AG04450 (cell line): ENCODE data around the gene BRCA1. TPM values are rescaled to one million over a fixed set of nuclear protein-coding genes. Genes with fewer than 3 reads are reported as not detected.

Experiments
- CTCF ChIA-PET: fragments of 300-600, 350-600 bp; formaldehyde crosslinking; extraction: SDS; loops from one replicate; lab custom pipeline; 2022; ENCODE audit warnings: antibody characterized with exemption, inconsistent platforms; lab: Charles Lee
- POLR2A ChIA-PET: fragments of 350-600 bp; formaldehyde crosslinking; extraction: SDS; loops from one replicate; lab custom pipeline; 2021; ENCODE audit warnings: antibody characterized with exemption, inconsistent platforms; lab: Yijun Ruan, JAX
- DNase-seq: peaks from one replicate; pipeline ENCODE4 v3.0.0-alpha.2; 2011; ENCODE audit warnings: low read depth, low spot score
- H3K27ac ChIP-seq: one replicate; pipeline ENCODE4 v1.5.1; 2012; ENCODE audit warnings: low read depth, low read length, control low read depth
- H3K27me3 ChIP-seq: one replicate; pipeline ENCODE4 v1.6.0; 2012; ENCODE audit warnings: low read length; ENCODE audit not compliant: control insufficient read depth, insufficient read depth
- H3K4me3 ChIP-seq: 2 replicates; pipeline ENCODE4 v1.5.1; 2011; ENCODE audit warnings: mild to moderate bottlenecking, low read depth, low read length, control low read depth
- H3K9me3 ChIP-seq: 2 replicates; pipeline ENCODE4 v1.5.1; 2012; ENCODE audit warnings: low read length; ENCODE audit not compliant: control insufficient read depth, insufficient read depth
- CTCF ChIP-seq: IDR thresholded peaks from 2 replicates; pipeline ENCODE4 v1.5.1; 2011; ENCODE audit warnings: low read depth, low read length, control low read depth, inconsistent platforms
- polyA plus RNA-seq: library from polyadenylated mRNA; depleted of rRNA; stranded (reverse); fragments of >200 nt; gene quantifications from 2 replicates; pipeline ENCODE4 v1.2.3, GENCODE V29; 2011

Gene BRCA1
- polyA plus RNA-seq, 1 experiment = 8.1 TPM

- no peaks in the 10 kb centered on the region for H3K27me3 ChIP-seq
- H3K27ac ChIP-seq = peak overlapping the region; percentile 11
- ChIA-PET POLR2A (interaction anchor here (0.6 kb wide), 1 partner anchor 27 kb away, joined by 3 read pairs; no protein-coding TSS in a partner anchor), CTCF (interaction anchor here (0.7 to 1.3 kb wide), 2 partner anchors 18 to 177 kb away, joined by 3 to 4 read pairs; no protein-coding TSS in a partner anchor)
- no peak overlapping the region for H3K4me3 ChIP-seq
- no peak for TF ChIP-seq CTCF
- no peak for DNase-seq
- H3K9me3 ChIP-seq = no peaks in the 10 kb centered on the region
Observed at GRCh38 chr17:43042025-43042628, 83.0 kb downstream of the BRCA1 start.

- no peak for TF ChIP-seq CTCF
- H3K27me3 ChIP-seq = no peaks in the 10 kb centered on the region
- no peak for DNase-seq
- ChIA-PET POLR2A (no interaction called here), CTCF (no interaction called here)
- no peak overlapping the region for H3K4me3 ChIP-seq
- H3K9me3 ChIP-seq = no peaks in the 10 kb centered on the region
- no peak overlapping the region for H3K27ac ChIP-seq
Observed at GRCh38 chr17:43040655-43041054, 84.5 kb downstream of the BRCA1 start.

- no peaks in the 10 kb centered on the region for H3K27me3 ChIP-seq
Observed at GRCh38 chr17:43039646-43040045, 85.5 kb downstream of the BRCA1 start.

GRCh38 chr17:43034894-43035293 is 90.3 kb downstream of the BRCA1 start:
- Histone ChIP-seq H3K4me3 (no peak overlapping the region), H3K27ac (no peak overlapping the region), H3K9me3 (no peaks in the 10 kb centered on the region), H3K27me3 (no peaks in the 10 kb centered on the region)
- TF ChIP-seq CTCF = no peak
- ChIA-PET POLR2A (no interaction called here), CTCF (no interaction called here)
- no peak for DNase-seq

More at GRCh38 chr17:43039646-43040045, 85.5 kb downstream of the BRCA1 start:
- DNase-seq = no peak
- Histone ChIP-seq H3K27ac (no peak overlapping the region), H3K9me3 (no peaks in the 10 kb centered on the region), H3K4me3 (no peak overlapping the region)
- CTCF ChIA-PET = no interaction called here
- no peak for TF ChIP-seq CTCF
- POLR2A ChIA-PET = no interaction called here
